Measurements from ENCODE around the gene DMBT1.
"Not testable (repeated sequence)": the region's sequence is repeated elsewhere in the genome, so short reads cannot be mapped to it uniquely, and the experiment has no call there.

The DMBT1 gene

DNA sequence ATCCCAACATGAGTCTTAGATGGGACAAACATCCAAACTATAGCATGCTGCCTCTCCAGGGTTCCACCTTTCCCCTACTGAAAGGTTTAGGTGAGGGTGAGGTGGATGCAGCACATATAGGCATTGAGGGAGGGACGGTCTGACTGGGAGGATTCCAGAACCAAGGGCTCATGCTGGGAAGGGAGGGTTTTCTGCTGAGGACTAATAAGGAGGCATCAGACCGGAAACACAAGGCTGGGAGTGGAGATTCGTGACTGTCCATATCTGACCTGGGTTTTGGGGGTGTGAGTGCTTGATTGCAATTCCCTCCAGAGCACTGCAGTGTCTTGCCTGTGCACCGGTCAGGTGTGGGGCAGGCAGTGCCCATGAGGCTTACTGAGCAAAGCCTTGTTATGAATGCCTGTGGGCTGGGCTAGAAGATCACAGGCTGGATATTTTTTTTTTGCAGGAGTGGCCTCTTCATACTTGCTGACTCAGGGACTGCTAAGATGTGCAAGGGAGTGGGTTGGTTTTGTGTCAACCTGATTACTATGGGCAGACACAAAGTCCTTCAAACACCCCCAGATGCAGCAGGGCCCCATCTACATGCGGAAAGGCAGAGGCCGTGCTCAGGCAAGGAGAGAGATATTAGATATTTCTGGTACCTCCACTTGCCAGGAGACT lies 26.7 kb downstream of the DMBT1 start:
- no peak for DNase-seq

DNA sequence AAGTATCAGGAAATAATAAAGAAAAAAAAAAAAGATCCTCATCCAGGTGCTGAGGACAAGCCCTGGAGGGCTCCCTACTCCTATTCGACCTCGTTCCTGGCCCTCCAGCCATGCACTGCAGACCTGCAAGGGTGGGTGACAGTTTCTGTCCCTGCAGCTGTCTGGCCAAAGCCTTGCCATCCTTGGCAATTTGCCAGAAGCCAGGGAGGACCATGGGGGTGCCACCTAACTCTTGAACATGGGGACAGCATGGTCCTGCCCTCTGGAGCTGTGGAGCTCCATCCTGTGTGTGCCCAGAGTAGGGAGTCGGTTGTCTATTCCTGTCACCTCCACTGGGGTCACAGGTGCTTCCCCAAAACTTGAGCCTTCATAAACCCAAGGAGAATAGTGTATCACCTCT lies 27.8 kb downstream of the DMBT1 start:
- DNase-seq, result no peak

DNA sequence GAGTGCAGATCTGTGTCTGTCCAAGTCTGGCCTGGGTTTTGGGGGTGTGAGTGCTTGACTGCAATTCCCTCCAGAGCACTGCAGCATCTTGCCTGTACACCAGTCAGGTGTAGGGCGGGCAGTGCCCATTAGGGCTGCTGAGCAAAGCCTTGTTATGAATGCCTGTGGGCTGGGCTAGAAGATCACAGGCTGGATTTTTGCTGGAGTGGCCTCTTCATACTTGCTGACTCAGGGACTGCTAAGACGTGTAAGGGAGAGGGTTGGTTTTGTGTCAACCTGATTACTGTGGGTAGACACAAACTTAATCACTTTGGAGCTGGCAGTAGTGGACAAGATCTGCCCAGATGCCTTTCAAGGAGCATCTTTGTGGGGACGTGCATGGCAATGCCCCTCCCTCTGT lies 29.6 kb downstream of the DMBT1 start:
- no peak for DNase-seq

DNA sequence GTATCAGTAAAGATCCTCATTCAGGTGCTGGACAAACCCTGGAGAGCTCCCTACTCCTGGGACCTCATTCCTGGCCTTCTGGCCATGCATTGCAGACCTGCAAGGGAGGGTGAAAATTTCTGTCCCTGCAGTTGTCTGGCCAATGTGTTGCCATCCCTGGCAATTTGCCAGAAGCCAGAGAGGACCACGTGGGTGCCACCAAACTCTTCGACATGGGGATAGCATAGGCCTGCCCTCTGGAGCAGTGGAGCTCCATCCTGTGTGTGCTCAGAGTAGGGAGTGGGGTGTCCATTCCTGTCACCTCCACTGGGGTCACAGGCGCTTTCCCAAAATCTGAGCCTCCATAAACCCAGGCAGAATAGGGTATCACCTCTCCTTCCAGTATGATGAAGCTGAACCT lies 31.2 kb downstream of the DMBT1 start:
- DNase-seq, result no peak

DNA sequence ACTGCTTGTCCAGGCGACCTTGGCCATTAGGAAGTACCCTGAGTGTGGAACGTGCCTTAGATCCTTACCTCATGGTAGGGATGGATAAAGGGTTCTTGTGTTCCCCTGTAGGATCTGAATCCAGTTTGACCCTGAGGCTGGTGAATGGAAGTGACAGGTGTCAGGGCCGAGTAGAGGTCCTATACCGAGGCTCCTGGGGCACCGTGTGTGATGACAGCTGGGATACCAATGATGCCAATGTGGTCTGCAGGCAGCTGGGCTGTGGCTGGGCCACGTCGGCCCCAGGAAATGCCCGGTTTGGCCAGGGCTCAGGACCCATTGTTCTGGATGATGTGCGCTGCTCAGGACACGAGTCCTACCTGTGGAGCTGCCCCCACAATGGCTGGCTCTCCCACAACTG lies 31.6 kb downstream of the DMBT1 start:
- no peak for DNase-seq

DNA sequence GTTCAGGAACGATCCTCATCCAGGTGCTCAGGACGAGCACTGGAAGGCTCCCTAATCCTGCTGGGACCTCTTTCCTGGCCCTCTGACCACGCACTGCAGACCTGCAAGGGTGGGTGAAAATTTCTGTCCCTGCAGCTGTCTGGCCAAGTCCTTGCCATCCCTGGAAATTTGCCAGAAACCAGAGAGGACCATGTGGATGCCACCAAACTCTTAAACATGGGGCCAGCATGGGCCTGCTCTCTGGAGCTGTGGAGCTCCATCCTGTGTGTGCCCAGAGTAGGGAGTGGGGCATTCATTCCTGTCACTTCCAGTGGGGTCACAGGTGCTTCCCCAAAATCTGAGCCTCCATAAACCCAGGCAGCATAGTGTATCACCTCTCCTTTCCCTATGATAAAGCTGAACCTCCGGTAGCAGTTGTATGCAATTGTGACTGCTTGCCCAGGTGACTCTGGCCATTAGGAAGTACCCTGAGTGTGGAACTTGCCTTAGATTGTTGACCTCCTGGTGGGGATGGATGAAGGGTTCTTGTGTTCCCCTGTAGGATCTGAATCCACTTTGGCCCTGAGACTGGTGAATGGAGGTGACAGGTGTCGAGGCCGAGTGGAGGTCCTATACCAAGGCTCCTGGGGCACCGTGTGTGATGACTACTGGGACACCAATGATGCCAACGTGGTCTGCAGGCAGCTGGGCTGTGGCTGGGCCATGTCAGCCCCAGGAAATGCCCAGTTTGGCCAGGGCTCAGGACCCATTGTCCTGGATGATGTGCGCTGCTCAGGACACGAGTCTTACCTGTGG lies 57.1 kb downstream of the DMBT1 start:
- no peak for DNase-seq

DNA sequence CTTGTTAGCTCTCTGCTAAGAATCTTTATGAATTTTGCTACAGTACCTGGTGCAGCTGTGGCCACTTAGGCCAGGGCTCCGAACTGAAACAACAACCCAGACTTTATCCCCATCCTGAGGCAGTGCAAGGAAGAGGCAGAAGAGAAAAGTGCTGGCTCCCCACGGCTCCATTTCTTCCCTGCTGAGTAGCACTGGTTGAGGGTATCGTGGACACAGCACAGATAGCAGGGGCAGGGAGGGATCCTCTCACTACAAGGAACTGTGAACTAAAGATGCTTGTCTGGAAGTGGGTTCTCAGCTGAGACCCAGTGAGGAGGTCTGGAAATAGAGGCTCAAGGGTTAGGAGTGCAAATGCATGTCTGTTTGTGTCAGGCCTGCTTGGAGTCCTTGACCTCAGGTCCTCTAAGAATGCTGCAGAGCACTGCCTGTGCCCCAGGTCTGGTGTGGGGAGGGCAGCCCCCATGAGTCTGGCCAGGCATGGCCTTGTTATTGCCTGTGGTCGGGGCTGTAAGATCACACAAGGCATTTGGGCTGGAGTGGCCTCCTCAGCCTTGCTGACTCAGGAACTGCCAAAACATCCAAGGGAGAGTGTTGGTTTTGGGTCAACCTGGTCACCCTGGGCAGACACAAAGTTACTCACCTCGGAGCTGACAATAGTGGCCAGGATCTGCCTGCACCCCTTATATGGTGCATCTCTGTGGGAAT lies 58.1 kb downstream of the DMBT1 start:
- no peak for DNase-seq

DNA sequence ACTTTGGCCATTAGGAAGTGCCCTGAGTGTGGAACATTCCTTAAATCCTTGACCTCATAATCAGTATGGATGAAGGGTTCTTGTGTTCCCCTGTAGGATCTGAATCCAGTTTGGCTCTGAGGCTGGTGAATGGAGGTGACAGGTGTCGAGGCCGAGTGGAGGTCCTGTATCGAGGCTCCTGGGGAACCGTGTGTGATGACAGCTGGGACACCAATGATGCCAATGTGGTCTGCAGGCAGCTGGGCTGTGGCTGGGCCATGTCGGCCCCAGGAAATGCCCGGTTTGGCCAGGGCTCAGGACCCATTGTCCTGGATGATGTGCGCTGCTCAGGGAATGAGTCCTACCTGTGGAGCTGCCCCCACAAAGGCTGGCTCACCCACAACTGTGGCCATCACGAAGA lies 60.4 kb downstream of the DMBT1 start:
- not testable (repeated sequence) for DNase-seq

DNA sequence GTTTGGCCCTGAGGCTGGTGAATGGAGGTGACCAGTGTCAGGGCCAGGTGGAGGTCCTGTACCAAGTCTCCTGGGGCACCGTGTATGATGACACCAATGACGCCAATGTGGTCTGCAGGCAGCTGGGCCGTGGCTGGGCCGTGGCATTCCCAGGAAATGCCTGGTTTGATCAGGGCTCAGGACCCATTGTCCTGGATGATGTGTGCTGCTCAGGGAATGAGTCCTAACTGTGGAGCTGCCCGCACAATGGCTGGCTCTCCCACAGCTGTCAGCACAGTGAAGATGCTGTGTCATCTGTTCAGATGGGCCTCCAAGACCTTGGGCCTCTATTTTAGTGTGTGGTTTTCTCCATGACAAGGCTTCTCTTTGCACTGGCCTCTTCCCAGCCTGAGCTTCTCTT lies 64.0 kb downstream of the DMBT1 start:
- no peak for DNase-seq

DNA sequence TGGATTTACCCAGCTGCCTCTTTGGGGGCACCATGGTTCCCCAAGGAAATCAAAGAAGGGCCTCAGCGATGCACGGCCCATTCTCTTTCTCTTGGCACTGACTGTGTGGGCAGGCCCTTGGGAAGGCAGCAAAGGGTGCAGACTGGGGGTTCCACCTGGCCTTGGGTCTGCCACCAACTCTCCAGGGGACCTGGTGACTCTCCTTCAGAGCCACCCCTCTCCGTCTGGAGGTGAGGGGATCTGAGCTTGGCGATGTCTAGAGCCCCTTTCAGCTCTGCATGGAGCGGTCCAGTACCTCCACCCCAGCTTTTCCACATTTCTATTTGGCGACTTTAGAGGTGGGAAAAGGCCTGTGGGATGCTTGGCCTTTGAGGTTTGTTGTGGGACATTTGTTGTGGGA lies 70.0 kb downstream of the DMBT1 start:
- no peak for DNase-seq

DNA sequence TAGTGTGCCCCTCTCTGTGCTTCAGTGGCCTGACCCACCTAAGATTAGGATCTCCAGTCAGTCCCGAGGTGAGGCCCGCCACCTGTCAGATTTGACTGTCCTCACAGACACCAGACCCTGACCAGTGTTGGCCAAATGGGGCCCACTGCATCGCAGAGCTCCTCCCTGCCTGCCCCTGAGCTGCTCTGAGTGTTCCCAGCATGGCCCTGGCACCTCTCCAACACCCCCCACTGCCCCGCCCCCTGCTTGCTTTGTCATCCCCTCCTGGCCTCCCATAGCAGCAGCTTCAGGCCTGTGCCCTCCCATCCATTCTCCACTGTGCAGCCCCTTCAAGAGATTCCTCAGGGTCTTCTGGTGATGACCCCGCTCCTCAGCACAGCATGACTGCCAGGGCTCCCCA lies 71.5 kb downstream of the DMBT1 start:
- DNase-seq, result no peak

DNA sequence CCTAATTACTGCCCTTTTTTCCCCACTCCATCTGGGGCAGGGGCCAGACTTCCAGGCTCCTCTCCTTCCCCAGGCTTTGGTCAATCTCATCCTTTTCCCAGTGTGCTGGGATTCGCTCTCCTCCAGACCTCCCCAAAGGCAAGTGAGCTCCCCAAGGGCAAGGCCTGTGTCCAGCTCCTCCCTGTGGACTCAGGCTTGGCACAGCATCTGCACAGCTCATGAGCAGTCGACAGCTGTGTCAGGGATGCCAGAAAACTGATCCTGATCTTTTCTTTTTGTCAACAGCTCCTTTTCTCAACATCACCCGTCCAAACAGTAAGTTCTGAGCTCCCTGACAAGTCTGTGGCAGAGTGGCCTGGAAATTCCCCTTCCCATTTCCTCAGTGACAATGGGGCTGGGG lies 72.0 kb downstream of the DMBT1 start:
- no peak for DNase-seq

DNA sequence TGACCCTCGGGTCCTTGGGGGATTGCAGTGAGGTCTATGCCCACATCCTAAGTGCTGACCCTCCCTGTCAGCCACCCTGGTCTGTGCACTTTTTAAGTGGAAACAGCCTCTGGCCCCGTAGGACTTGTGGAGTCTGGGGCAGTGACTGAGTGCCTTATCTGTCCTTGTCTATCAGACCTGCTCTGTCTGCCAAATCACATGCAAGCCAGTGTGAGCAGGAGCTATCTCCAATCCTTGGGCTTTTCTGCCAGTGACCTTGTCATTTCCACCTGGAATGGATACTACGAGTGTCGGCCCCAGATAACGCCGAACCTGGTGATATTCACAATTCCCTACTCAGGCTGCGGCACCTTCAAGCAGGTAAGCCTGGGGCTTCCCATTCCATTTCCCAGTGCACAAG lies 76.4 kb downstream of the DMBT1 start:
- no peak for DNase-seq

DNA sequence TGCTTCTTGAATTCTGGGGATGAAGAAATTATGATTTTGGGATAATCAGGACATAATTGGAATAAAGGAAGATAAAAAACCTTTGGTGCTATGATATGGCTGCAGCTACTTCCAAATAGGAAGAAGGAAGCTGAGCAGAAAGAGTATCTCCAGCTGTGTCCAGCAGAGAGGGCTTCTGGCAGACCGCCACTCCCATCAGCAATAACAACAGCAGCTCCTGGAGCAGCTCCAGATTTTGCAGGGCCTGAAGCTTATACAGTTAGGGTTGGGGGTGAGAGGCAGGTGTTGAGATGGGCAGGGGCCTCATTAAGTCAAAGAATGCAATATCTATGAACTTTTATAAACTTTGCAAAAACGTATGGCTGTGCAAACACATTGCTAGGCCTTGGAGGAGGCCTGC lies 76.8 kb downstream of the DMBT1 start:
- no peak for DNase-seq

DNA sequence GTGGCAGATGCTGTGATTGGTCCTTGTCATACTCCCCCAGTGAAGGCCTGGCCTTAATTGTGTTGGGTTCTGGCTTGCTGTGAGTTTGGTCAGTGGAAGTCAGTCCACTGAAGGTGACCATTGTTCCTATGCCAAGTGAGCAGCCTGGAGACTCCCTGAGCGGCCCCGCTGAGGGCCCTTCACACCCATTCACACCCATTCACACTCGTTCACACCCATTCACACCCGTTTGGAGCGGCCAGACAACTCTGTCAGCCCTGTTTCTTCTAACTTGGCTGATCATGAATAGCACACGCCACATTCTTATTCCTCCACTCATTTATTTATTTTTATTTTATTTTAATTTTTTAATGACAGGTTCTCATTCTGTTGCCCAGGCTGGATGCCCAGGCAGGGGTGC lies 77.6 kb downstream of the DMBT1 start:
- no peak for DNase-seq

DNA sequence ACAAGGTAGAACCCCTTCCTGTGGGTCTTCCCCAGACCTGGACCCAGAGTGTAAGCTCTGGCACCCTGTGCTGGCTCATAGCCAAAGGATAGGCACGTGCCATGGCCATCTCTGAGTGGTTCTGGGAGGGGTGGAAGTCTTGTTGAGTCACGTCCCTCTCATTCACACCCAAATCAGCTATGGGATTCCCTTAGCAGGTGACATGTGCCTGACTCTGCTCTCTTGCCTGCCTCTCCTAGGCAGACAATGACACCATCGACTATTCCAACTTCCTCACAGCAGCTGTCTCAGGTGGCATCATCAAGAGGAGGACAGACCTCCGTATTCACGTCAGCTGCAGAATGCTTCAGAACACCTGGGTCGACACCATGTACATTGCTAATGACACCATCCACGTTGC lies 79.2 kb downstream of the DMBT1 start:
- DNase-seq, result no peak

DNA sequence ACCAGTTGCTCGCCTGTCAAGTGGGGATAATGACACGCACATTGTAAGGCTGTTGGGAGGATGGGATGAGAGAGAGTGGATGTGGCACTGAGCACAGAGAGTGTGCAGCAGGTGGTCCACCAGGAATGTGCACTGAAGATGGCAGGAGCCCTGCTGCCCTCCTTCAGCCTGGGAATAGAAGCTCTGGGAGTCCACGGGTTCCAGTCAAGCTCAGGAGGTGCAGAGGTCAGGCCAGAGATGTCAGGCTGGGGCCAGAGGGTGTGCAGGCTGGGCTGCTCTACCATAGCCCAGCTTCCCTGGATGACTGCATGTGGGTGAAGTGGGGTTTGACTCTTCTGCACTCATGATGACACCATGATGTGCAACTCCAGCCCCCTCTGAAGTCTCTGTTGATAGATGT lies 80.4 kb downstream of the DMBT1 start:
- DNase-seq, result no peak

DNA sequence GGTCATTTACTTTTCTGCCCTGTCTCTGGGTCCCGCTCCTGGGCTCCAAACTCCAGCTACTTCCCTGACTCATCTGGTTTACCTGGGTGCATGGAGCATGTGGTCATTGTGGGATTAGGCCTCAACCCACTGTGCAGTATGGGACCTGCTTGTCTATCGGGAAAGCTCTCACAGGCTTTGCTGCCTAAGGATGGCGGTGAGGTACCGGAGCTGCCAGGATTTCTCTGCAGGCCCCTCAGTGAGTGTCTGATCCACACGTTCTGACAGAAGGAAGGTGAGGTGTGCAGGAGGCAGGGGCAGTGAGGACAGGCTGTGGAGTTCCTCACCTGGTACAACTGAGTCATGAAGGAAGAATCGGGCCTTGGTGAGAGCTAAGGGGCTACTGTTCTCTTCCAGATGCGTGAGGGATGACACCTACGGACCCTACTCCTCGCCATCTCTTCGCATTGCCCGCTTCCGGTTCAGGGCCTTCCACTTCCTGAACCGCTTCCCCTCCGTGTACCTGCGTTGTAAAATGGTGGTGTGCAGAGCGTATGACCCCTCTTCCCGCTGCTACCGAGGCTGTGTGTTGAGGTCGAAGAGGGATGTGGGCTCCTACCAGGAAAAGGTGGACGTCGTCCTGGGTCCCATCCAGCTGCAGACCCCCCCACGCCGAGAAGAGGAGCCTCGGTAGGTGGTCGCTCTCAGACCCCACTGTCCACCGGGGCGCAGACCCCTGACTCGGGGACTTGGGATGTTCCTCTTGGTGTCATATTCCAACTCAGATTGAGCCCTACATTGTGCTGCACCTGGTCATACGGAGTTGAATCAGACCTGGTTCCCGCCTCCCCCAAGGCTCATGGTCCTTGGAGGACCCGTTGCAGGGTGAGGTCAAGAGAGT lies 82.4 kb downstream of the DMBT1 start:
- no peak for DNase-seq

DNA sequence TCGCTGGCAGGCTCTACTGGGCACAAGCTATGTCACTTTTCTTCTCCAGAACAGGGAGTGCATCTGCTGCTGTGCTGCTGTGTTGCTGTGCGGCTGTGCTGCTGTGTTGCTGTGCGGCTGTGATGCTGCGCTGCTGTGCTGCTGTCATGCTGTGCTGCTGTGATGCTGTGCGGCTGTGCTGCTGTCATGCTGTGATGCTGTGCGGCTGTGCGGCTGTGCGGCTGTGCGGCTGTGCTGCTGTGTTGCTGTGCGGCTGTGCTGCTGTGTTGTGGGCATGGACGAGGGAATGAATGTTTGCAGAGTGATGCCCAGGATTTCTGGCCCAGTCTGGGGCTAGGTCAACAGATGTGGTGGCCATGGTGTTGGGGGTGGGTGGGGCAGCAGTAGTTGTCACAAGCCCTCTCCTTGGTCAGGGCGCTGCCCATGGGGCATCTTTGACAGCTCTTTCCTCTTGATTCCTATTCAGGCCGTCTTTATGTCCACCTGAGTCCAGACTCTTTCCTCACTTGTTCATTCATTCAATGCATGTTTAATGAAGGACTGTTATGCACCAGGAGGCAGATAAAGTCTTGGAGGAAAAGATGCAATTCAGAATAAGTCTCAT lies 83.5 kb downstream of the DMBT1 start:
- DNase-seq, result no peak

DNA sequence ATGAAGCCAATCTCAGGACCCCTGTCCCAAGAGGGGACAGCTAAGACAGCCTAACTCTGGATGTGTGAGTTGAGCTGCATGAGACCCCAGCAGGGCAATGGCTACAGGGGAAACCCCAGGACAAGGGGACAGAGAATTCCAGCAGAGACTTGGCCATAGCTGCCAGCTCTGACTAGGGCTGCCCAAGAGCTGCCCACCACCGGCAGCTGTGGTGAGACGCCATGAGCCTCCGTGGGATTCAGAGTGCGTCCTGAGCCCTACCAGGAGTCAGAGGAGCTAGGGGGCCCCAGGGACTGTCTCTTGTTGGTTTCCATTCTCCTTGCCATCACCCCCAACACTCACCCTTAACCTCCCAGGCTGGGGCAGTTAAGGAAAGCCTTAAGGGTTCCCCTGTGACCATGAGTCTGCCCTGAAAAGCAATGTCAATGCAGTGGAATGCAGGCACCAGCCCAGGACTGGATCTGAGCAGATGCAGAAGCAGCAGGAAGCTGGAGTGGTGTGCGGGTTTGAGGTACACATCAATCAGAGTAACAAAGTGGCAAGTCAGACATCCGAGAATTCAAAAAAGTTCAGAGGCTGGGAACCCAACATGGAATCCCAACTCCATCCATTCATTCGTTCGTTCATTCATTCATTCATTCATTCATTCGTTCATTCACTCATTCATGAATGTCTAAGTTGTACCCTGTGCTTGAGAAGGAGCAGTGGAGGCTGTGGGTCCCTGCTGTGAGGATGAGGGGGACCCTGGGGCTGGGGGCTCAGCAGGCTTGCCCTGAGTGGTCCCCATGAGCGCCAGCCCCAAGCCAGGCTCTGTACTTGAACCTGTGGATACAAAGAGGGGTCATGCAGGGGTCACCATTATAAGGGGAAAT lies 86.2 kb downstream of the DMBT1 start:
- DNase-seq, result no peak

DNA sequence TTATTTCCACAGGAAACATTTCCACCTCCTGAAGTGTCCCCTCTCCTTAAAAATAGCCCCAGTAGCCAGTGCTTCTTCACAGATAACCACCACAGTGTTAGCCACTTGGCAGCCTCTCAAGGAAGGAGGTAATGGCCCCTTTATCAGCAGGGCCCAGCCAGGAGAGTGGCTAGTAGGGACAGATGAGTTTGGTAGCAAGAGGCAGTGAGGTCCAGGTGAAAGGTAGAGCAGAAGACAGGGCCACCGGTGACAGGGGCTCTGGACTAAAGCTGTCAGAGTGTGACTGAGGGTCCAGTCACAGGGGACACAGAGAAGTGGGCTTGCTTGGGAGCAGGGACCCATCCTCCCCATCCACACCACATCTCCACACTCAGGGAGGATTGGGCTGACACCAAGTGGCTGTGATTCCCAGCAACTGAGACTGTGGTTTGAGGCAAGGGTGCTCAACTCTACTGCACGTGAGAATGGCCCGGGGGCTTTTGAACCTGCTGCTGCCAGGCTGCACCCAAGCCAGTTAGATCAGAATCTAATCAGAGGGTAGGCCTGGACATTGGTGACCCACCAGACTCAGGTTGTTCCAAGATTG lies 86.9 kb downstream of the DMBT1 start:
- DNase-seq, result no peak

All from suppressor macrophage treated with lipopolysaccharide for 1 hour (primary cell).